ENCODE results near the gene CDH23. TPM values are rescaled to one million over a fixed set of nuclear protein-coding genes. Genes with fewer than 3 reads are reported as not detected.

The CDH23 gene
- total RNA-seq, 2 experiments from 2014 or later: 4.6 to 5.2 TPM

- Histone ChIP-seq H3K9me3 (ENCODE audit: control insufficient read depth in 1 of 2, insufficient read depth in 1 of 2, low read length in 2 of 2) (peaks cover 0 to 4% of the 10 kb centered on the region in 2 experiments), H3K4me3 (ENCODE audit: low read length) (no peak overlapping the region), H3K36me3 (ENCODE audit: insufficient read depth, low read length) (no peaks in the 10 kb centered on the region), H3K27ac (ENCODE audit: low read depth in 1 of 2, low read length in 2 of 2) (no peak overlapping the region), H3K27me3 (ENCODE audit: control insufficient read depth in 1 of 2, insufficient read depth in 2 of 2, low read length in 2 of 2) (no peaks in the 10 kb centered on the region), H3K4me1 (ENCODE audit: insufficient read depth, low read length) (peaks cover 8% of the 10 kb centered on the region)
- Mint-ChIP-seq H3K27ac (no peak overlapping the region), H3K4me3 (no peak overlapping the region), H3K9me3 (no peaks in the 10 kb centered on the region), H3K36me3 (ENCODE audit: low read depth) (no peaks in the 10 kb centered on the region), H3K27me3 (no peaks in the 10 kb centered on the region), H3K4me1 (ENCODE audit: low read depth) (no peaks in the 10 kb centered on the region)
- ChIA-PET POLR2A (no interaction called here), CTCF (no interaction called here)
- DNase-seq: no peak
- ATAC-seq (ENCODE audit: poor library complexity): no peak
- intact Hi-C loops (cut with DNase I, micrococcal nuclease): loop anchor here (5.0 kb wide), 4 partner anchors 102 to 412 kb away; partner anchors contain the start of gene CDH23 (in 1 of the 2)
- no peak for TF ChIP-seq CTCF (IDR thresholded peaks at IDR 0.05)
These were observed 412.9 kb downstream of the CDH23 start for GRCh38 chr10:71809628-71810027.

GRCh38 chr10:71810048-71810750 lies 413.5 kb downstream of the CDH23 start:
- Histone ChIP-seq H3K36me3 (ENCODE audit: insufficient read depth, low read length) (peaks cover under 1% of the 10 kb centered on the region), H3K4me1 (ENCODE audit: insufficient read depth, low read length) (peaks cover 8% of the 10 kb centered on the region), H3K4me3 (ENCODE audit: low read length) (no peak overlapping the region), H3K27me3 (ENCODE audit: control insufficient read depth in 1 of 2, insufficient read depth in 2 of 2, low read length in 2 of 2) (no peaks in the 10 kb centered on the region), H3K9me3 (ENCODE audit: control insufficient read depth in 1 of 2, insufficient read depth in 1 of 2, low read length in 2 of 2) (peaks cover 0 to 4% of the 10 kb centered on the region in 2 experiments), H3K27ac (ENCODE audit: low read depth in 1 of 2, low read length in 2 of 2) (no peak overlapping the region)
- ChIA-PET POLR2A (no interaction called here), CTCF (interaction anchor here (2.5 kb wide), 1 partner anchor 36 kb away, joined by 8 read pairs; the partner anchor contains the start of gene VSIR)
- no peak for TF ChIP-seq CTCF (IDR thresholded peaks at IDR 0.05)
- no peaks in the 10 kb centered on the region for H3K9me3 Mint-ChIP-seq
- no peaks in the 10 kb centered on the region for H3K27me3 Mint-ChIP-seq
- no peak overlapping the region for H3K4me3 Mint-ChIP-seq
- DNase-seq (no peak), ATAC-seq (ENCODE audit: poor library complexity) (no peak)
- no peaks in the 10 kb centered on the region for H3K4me1 Mint-ChIP-seq (ENCODE audit: low read depth)
- no peaks in the 10 kb centered on the region for H3K36me3 Mint-ChIP-seq (ENCODE audit: low read depth)
- intact Hi-C loops (cut with DNase I, micrococcal nuclease): loop anchor here (5.0 kb wide), 4 partner anchors 103 to 413 kb away; partner anchors contain the start of gene CDH23 (in 1 of the 2)
- no peak overlapping the region for H3K27ac Mint-ChIP-seq

- no peak for ATAC-seq (ENCODE audit: poor library complexity)
These were observed 414.6 kb downstream of the CDH23 start for GRCh38 chr10:71811351-71811750.

More at GRCh38 chr10:71811351-71811750, 414.6 kb downstream of the CDH23 start:
- DNase-seq: no peak
- Histone ChIP-seq H3K9me3 (ENCODE audit: control insufficient read depth in 1 of 2, insufficient read depth in 1 of 2, low read length in 2 of 2) (no peaks in the 10 kb centered on the region), H3K27ac (ENCODE audit: low read depth in 1 of 2, low read length in 2 of 2) (no peak overlapping the region), H3K27me3 (ENCODE audit: control insufficient read depth in 1 of 2, insufficient read depth in 2 of 2, low read length in 2 of 2) (no peaks in the 10 kb centered on the region), H3K4me3 (ENCODE audit: low read length) (no peak overlapping the region), H3K4me1 (ENCODE audit: insufficient read depth, low read length) (peaks cover 8% of the 10 kb centered on the region), H3K36me3 (ENCODE audit: insufficient read depth, low read length) (peaks cover 11% of the 10 kb centered on the region)
- H3K9me3 Mint-ChIP-seq: no peaks in the 10 kb centered on the region
- H3K27me3 Mint-ChIP-seq: no peaks in the 10 kb centered on the region
- CTCF ChIA-PET: interaction anchor here (0.7 to 2.5 kb wide), 14 partner anchors 15 to 497 kb away, joined by 3 to 11 read pairs (median 3); partner anchors contain the start of genes PSAP and VSIR
- no peak overlapping the region for H3K27ac Mint-ChIP-seq
- H3K4me3 Mint-ChIP-seq: no peak overlapping the region
- H3K4me1 Mint-ChIP-seq (ENCODE audit: low read depth): no peaks in the 10 kb centered on the region
- POLR2A ChIA-PET: interaction anchor here (0.9 to 1.4 kb wide), 3 partner anchors 38 to 492 kb away, joined by 3 to 6 read pairs (median 4); partner anchors contain the start of gene SLC29A3
- intact Hi-C loops (cut with DNase I, micrococcal nuclease): loop anchor here (1.0 to 5.0 kb wide), 5 partner anchors 104 to 414 kb away; partner anchors contain the start of gene CDH23 (in 1 of the 2)
- TF ChIP-seq CTCF (IDR thresholded peaks at IDR 0.05): no peak
- H3K36me3 Mint-ChIP-seq (ENCODE audit: low read depth): peaks cover 10% of the 10 kb centered on the region
